Lung (tissue), 12 donors: Measurements from ENCODE around the gene FAM3B. TPM values are rescaled to one million over a fixed set of nuclear protein-coding genes. Genes with fewer than 3 reads are reported as not detected.
A peak's percentile ranks its signal among the peaks of the same experiment; 100 is the strongest.

ENCODE experiments used
- ATAC-seq: fragments of 200-7000 bp; cut with Tn5 transposase; one replicate; pipeline ENCODE4 v1.9.1; 2020; ENCODE audit warnings: moderate number of reproducible peaks; ENCODE audit not compliant: insufficient read depth, low FRiP score
- DNase-seq, 3 donors: peaks; one replicate each; pipeline ENCODE4 v3.0.0-alpha.2; 2013 to 2017
- H3K27ac ChIP-seq, 2 donors: one replicate each; pipeline ENCODE4 v1.5.1; 2013; ENCODE audit warnings: mild to moderate bottlenecking in 2 of 2, moderate library complexity in 2 of 2, control low read depth in 1 of 2, inconsistent platforms in 1 of 2, low read depth in 1 of 2, low read length in 1 of 2
- H3K27me3 ChIP-seq, 3 donors: one replicate each; pipeline ENCODE4 v1.5.1; 2013; ENCODE audit warnings: low read length in 2 of 3; ENCODE audit not compliant: control insufficient read depth in 3 of 3, insufficient read depth in 3 of 3
- H3K36me3 ChIP-seq, 4 donors: one replicate each; pipeline ENCODE4 v1.5.1; 2013; ENCODE audit warnings: low read length in 4 of 4, mild to moderate bottlenecking in 1 of 4, moderate library complexity in 1 of 4; ENCODE audit not compliant: control insufficient read depth in 4 of 4, insufficient read depth in 4 of 4
- H3K4me1 ChIP-seq, 5 donors: one replicate each; pipeline ENCODE4 v1.5.1; 2013; ENCODE audit warnings: low read length in 5 of 5, mild to moderate bottlenecking in 2 of 5, moderate library complexity in 1 of 5; ENCODE audit not compliant: control insufficient read depth in 5 of 5, insufficient read depth in 5 of 5
- H3K4me3 ChIP-seq: one replicate; pipeline ENCODE4 v1.5.1; 2013; ENCODE audit warnings: mild to moderate bottlenecking, control low read depth, moderate library complexity
- H3K9ac ChIP-seq, 2 donors: one replicate each; pipeline ENCODE4 v1.5.1; 2013; ENCODE audit warnings: low read length in 2 of 2, control low read depth in 1 of 2; ENCODE audit not compliant: insufficient read depth in 1 of 2
- H3K9me3 ChIP-seq, 4 donors: one replicate each; pipeline ENCODE4 v1.5.1; 2013; ENCODE audit warnings: low read length in 3 of 4, mild to moderate bottlenecking in 1 of 4, moderate library complexity in 1 of 4; ENCODE audit not compliant: control insufficient read depth in 4 of 4, insufficient read depth in 3 of 4
- CTCF ChIP-seq: IDR thresholded peaks from 2 replicates; pipeline ENCODE4 v1.5.1; 2012; ENCODE audit warnings: mild to moderate bottlenecking; ENCODE audit errors: control extremely low read depth, extremely low read depth
- WGBS, 2 donors: extraction: QIAGEN DNeasy Blood & Tissue Kit; methylation state at CpG; one replicate each; pipeline ENCODE4 v1.1.7; 2013; 5-methylcytosine and 5-hydroxymethylcytosine counted together
- polyA plus RNA-seq, 2 donors: library from polyadenylated mRNA; stranded (reverse); fragments of 200-250 nt; gene quantifications; one replicate each; pipeline ENCODE4 v1.2.1, GENCODE V29; 2013
- total RNA-seq, 2 donors: library from RNA; depleted of rRNA in 1 of 2; stranded (reverse); fragments of >200 nt in 1 of 2; gene quantifications; one replicate each; pipeline ENCODE4 v1.2.1, GENCODE V29; 2014 to 2021
- donor health status: control.
- donor health status: control.
- donor health status: Bipolar disorder and iron deficiency.
- donor health status: healthy.
- donor health status: DM: yes; HTN: yes; CAD: no.

Gene FAM3B
- total and polyA plus RNA-seq, 4 donors, result 4.5 to 18.1 (median 9.0) TPM

DNA sequence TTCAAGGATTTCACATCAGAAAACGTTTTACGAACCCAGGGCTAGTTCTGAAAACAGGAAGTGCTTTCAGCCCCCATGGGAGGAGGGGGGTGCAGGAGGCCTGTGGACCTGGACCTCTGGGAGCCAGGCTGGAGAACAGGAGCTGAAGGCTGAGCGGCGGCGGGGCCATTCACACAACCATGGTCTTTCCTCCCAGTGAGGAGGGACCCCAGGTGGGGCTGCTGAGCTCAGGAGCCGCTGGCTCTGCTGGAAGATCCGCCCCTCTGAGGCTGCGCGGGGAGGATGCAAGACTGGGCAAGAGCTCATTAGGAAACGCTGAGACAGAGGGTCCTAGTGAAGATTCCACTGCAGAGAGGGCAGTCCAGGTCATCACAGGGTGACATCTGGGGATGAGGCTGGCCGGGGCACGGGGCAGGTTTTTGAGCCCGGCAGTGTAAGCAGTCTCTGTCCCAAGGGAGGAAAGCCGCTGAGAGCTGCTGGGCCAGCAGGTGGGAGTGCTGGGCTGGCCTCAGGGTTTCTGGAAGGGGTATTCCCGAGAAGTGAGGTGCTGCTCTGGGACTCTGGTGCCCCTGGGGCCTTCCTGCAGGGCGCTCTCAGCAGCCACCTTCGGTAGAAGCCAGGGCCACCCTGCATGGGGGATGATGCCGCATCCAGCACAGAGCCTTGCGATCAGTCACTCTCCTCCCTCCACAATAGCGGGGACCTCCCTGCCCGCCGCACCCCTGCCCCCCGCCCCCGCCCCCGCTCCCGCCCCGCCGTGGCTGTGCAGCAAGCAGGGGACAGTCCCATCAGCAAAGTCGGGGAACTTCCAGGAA, 52.7 kb downstream of the FAM3B start:
- DNase-seq (peak; percentile 9 to 41 (median 33)), ATAC-seq (no peak)
- Histone ChIP-seq H3K27me3 (no peaks in the 10 kb centered on the region), H3K27ac (peak overlapping the region in 1 of 2 donors; percentile 66), H3K36me3 (no peaks in the 10 kb centered on the region), H3K4me3 (no peak overlapping the region), H3K9ac (peak overlapping the region in 1 of 2 donors; percentile 38), H3K4me1 (peaks cover 0 to 6% (median 0%) of the 10 kb centered on the region in 5 donors), H3K9me3 (no peaks in the 10 kb centered on the region)
- TF ChIP-seq CTCF, result no peak
- WGBS, 2 donors, result 12 to 31% methylated on average over 27 to 29 of the region's 29 CpGs

- Histone ChIP-seq H3K4me1 (peaks cover 0 to 6% (median 0%) of the 10 kb centered on the region in 5 donors), H3K4me3 (no peak overlapping the region), H3K27ac (no peak overlapping the region), H3K9ac (no peak overlapping the region), H3K27me3 (no peaks in the 10 kb centered on the region), H3K9me3 (no peaks in the 10 kb centered on the region), H3K36me3 (no peaks in the 10 kb centered on the region)
- no peak for TF ChIP-seq CTCF
- DNase-seq (peak in 1 of 3 donors; percentile 22), ATAC-seq (no peak)
- 59 to 78% methylated on average over 30 of the region's 30 CpGs for WGBS, 2 donors
These were observed 53.6 kb downstream of the FAM3B start for GRCh38 chr21:41369920-41370839.

DNA sequence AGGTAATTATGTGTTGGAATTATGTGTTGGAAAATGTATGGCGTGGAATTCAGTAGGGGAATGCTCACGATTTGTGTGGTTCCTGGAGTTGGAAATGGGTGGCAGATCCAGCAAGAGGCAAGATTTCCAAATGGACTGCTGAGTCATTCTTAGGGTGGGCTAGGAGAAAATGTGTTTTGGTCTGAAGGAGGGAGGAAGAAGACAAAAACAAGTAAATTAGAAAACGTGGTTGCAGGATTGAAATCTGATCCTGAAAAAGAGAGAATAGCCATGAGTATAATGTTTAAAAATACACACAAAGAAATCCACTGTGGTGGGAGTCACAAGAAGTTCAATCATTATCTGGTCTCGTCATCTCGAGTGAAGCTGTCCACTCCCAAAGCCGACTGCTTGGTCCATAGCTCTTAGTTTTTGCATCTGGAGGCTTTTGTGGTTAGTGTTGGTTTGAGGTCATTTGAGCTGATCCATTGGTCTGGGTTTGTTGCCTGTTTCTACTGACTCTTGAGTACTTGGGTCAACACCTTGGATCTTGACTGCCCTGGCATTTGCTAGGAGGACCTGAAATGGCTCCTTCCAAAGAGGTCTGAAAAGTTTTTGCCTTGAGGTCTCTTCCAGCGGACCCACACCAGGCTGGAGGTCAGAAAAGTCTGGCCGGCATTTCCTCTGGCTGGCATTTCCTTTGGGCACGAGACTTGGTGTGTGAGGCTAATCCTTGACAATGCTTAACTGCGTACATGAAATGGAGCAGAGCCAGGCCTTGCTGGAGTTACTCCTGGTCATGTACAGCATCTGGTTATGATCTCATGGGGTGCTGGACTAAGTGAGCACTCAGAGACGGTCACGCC, 54.5 kb downstream of the FAM3B start:
- ATAC-seq (no peak), DNase-seq (no peak)
- WGBS, 2 donors, result 76 to 83% methylated on average over 12 of the region's 12 CpGs

More for the DNA sequence above, 54.5 kb downstream of the FAM3B start:
- no peaks in the 10 kb centered on the region for H3K36me3 ChIP-seq
- H3K27me3 ChIP-seq, result no peaks in the 10 kb centered on the region
- H3K4me1 ChIP-seq, result peaks cover 0 to 6% (median 0%) of the 10 kb centered on the region in 5 donors
- H3K9me3 ChIP-seq, result no peaks in the 10 kb centered on the region
- H3K4me3 ChIP-seq, result no peak overlapping the region
- H3K9ac ChIP-seq, result no peak overlapping the region
- H3K27ac ChIP-seq, result no peak overlapping the region
- TF ChIP-seq CTCF, result no peak
